OCI-LY7 (cell line): ENCODE results near the gene TJAP1. TPM values are rescaled to one million over a fixed set of nuclear protein-coding genes. Genes with fewer than 3 reads are reported as not detected.

Source experiments
- BruUV-seq: library from RNA; stranded (reverse); fragments of 400-500 nt; replicated peaks from 2 replicates; lab custom pipeline; 2021; lab: Mats Ljungman, UMichigan
- CTCF ChIA-PET: fragments of 300-600 bp; sonication (Branson Sonifier 250); formaldehyde crosslinking; loops from one replicate; lab custom pipeline; 2022; ENCODE audit warnings: antibody characterized with exemption; ENCODE audit not compliant: unreplicated experiment; lab: Charles Lee
- POLR2A ChIA-PET: fragments of 300-600 bp; sonication (Branson Sonifier 250); formaldehyde crosslinking; loops from one replicate; lab custom pipeline; 2022; ENCODE audit warnings: antibody characterized with exemption; lab: Charles Lee
- DNase-seq: peaks from one replicate; pipeline ENCODE4 v3.0.0-alpha.2; 2015; ENCODE audit warnings: low spot score
- H2AFZ ChIP-seq: fragments of 200-600 bp; sonication (generic), shearing (Covaris generic); 2 replicates; pipeline ENCODE4 v1.6.1; 2014; ENCODE audit warnings: mild to moderate bottlenecking, antibody characterized with exemption, low read length, moderate library complexity
- H3K27ac ChIP-seq: fragments of 200-600 bp; sonication (generic); 2 replicates; pipeline ENCODE4 v1.5.1; 2014; ENCODE audit warnings: mixed run types, low read depth, mild to moderate bottlenecking, moderate library complexity, low read length, inconsistent platforms; ENCODE audit not compliant: poor library complexity, severe bottlenecking
- H3K36me3 ChIP-seq: fragments of 200-600 bp; sonication (generic); 2 replicates; pipeline ENCODE4 v1.6.1; 2014; ENCODE audit warnings: mild to moderate bottlenecking, antibody characterized with exemption, low read length, moderate library complexity, mixed read lengths; ENCODE audit not compliant: insufficient read depth
- H3K4me1 ChIP-seq: fragments of 200-600 bp; sonication (generic); 2 replicates; pipeline ENCODE4 v1.5.1; 2014; ENCODE audit warnings: mild to moderate bottlenecking, low read length; ENCODE audit not compliant: insufficient read depth, poor library complexity, severe bottlenecking
- H3K4me2 ChIP-seq: fragments of 200-600 bp; sonication (generic); 2 replicates; pipeline ENCODE4 v1.6.1; 2014; ENCODE audit warnings: mild to moderate bottlenecking, low read length
- H3K4me3 ChIP-seq: fragments of 200-600 bp; sonication (generic); 2 replicates; pipeline ENCODE4 v1.5.1; 2014; ENCODE audit warnings: mild to moderate bottlenecking, low read depth, low read length; ENCODE audit not compliant: poor library complexity, severe bottlenecking
- H3K79me2 ChIP-seq: fragments of 200-600 bp; sonication (generic); 2 replicates; pipeline ENCODE4 v1.6.1; 2016; ENCODE audit warnings: low read depth, mild to moderate bottlenecking, low read length, moderate library complexity, mixed read lengths; ENCODE audit not compliant: insufficient read depth
- H3K9me2 ChIP-seq: fragments of 200-600 bp; sonication (generic); 2 replicates; pipeline ENCODE4 v1.6.1; 2016; ENCODE audit warnings: mild to moderate bottlenecking, low read length, mixed read lengths; ENCODE audit not compliant: insufficient read depth
- H3K9me3 ChIP-seq: fragments of 200-600 bp; sonication (generic); 2 replicates; pipeline ENCODE4 v1.6.1; 2014; ENCODE audit warnings: mild to moderate bottlenecking, mixed run types, low read length, mixed read lengths
- H4K20me1 ChIP-seq: fragments of 200-600 bp; sonication (generic); 2 replicates; pipeline ENCODE4 v1.6.1; 2014; ENCODE audit warnings: mild to moderate bottlenecking, antibody characterized with exemption, low read length, moderate library complexity, mixed read lengths; ENCODE audit not compliant: insufficient read depth
- CTCF ChIP-seq: fragments of 200-600 bp; sonication (generic); conservative IDR thresholded peaks from 2 replicates; pipeline ENCODE4 v1.5.1; 2014; ENCODE audit warnings: mild to moderate bottlenecking, antibody characterized with exemption, low read length, moderate library complexity, mixed read lengths
- EZH2phosphoT487 ChIP-seq: fragments of 200-600 bp; sonication (generic); IDR thresholded peaks from 2 replicates; pipeline ENCODE4 v1.6.1; 2018; ENCODE audit warnings: low read depth, borderline replicate concordance, mild to moderate bottlenecking, mixed run types, antibody characterized with exemption, low read length, moderate library complexity, mixed read lengths
- intact Hi-C: fragments of 100-400 bp; cut with micrococcal nuclease; formaldehyde crosslinking; loops from one replicate; pipeline ENCODE4 v1.10.0; 2022; ENCODE audit not compliant: unreplicated experiment
- microRNA-seq: library from miRNA; unstranded; fragments of <30 nt; microRNA quantifications from one replicate; pipeline ENCODE4 v1.2.0, GENCODE V29; 2022; ENCODE audit warnings: borderline replicate concordance
- small RNA-seq: library from RNA; depleted of rRNA; stranded (forward); fragments of <200 nt; gene quantifications from one replicate; pipeline ENCODE3, GENCODE V24; 2014
- total RNA-seq, 2 experiments: library from RNA; depleted of rRNA in 1 of 2; stranded (reverse); fragments of >200 nt in 1 of 2; shearing (Covaris generic) in 1 of 2; gene quantifications; 2 replicates each; pipeline ENCODE4 v1.2.3, GENCODE V29; 2014 to 2022

TJAP1 gene
- total RNA-seq, 2 experiments from 2014 or later: 16.7 to 34.4 TPM

- no peak for DNase-seq
- H3K27ac ChIP-seq: no peak overlapping the region
- ChIA-PET CTCF (no interaction called here), POLR2A (interaction anchor here (0.5 to 2.1 kb wide), 5 partner anchors 10 to 35 kb away, joined by 3 to 5 read pairs (median 4); partner anchors contain the start of genes POLH and XPO5)
- H3K79me2 ChIP-seq: no peaks in the 10 kb centered on the region
- intact Hi-C loops: loop anchor here (10.0 kb wide), 1 partner anchor 58 kb away; no protein-coding TSS in a partner anchor
- no peak for TF ChIP-seq EZH2phosphoT487
- no peak for TF ChIP-seq CTCF
- BruUV-seq: no TSS peak
- no peak overlapping the region for H3K4me3 ChIP-seq
- H3K9me2 ChIP-seq: no peaks in the 10 kb centered on the region
- peaks cover 97% of the 10 kb centered on the region for H3K36me3 ChIP-seq
- H3K4me2 ChIP-seq: no peak overlapping the region
- no peaks in the 10 kb centered on the region for H3K4me1 ChIP-seq
- no peak overlapping the region for H2AFZ ChIP-seq
- no peaks in the 10 kb centered on the region for H3K9me3 ChIP-seq
- H4K20me1 ChIP-seq: no peaks in the 10 kb centered on the region
These were observed 69.9 kb downstream of the TJAP1 start for GRCh38 chr6:43547222-43547621.

Small RNA genes lying within 50 kb of the gene (microRNA-seq; reads per million reads assigned to microRNA genes)
- not detected for gene MIR6780B

Small RNA genes lying within 50 kb of the gene (small RNA-seq; reads per million reads assigned to genes)
- gene MIR6780B: not detected
- not detected for gene RF00426
- gene RNU6-1113P: not detected

Other genes with a start within 250 kb of the TJAP1 start
- gene DNPH1, start 248.1 kb upstream of the TJAP1 start, total RNA-seq (2014; rRNA removed; shearing (Covaris generic)): 111 and 126 TPM in 2 replicates
- gene DNPH1, start 248.1 kb upstream of the TJAP1 start, total RNA-seq (2022): 58.7 and 65.5 TPM in 2 replicates
- 0.05 and 0.35 TPM in 2 replicates for gene TTBK1, start 234.1 kb upstream of the TJAP1 start, total RNA-seq (2014; rRNA removed; shearing (Covaris generic))
- gene TTBK1, start 234.1 kb upstream of the TJAP1 start, total RNA-seq (2022): 1.5 and 1.7 TPM in 2 replicates
- gene SLC22A7, start 179.3 kb upstream of the TJAP1 start, total RNA-seq (2014; rRNA removed; shearing (Covaris generic)): not detected in 2 replicates
- gene SLC22A7, start 179.3 kb upstream of the TJAP1 start, total RNA-seq (2022): not detected in 2 replicates
- 2.7 and 2.9 TPM in 2 replicates for gene CRIP3, start 168.7 kb upstream of the TJAP1 start, total RNA-seq (2014; rRNA removed; shearing (Covaris generic))
- 1.7 TPM in 1 of 2 replicates, not detected in the other for gene CRIP3, start 168.7 kb upstream of the TJAP1 start, total RNA-seq (2022)
- 12.8 and 15.7 TPM in 2 replicates for gene ZNF318, start 107.9 kb upstream of the TJAP1 start, total RNA-seq (2014; rRNA removed; shearing (Covaris generic))
- gene ZNF318, start 107.9 kb upstream of the TJAP1 start, total RNA-seq (2022): 24.4 and 24.9 TPM in 2 replicates
- gene ABCC10, start 50.0 kb upstream of the TJAP1 start, total RNA-seq (2014; rRNA removed; shearing (Covaris generic)): 11.4 and 12.4 TPM in 2 replicates
- gene ABCC10, start 50.0 kb upstream of the TJAP1 start, total RNA-seq (2022): 31.1 and 35.3 TPM in 2 replicates
- gene DLK2, start 22.0 kb upstream of the TJAP1 start, total RNA-seq (2014; rRNA removed; shearing (Covaris generic)): not detected in 2 replicates
- gene DLK2, start 22.0 kb upstream of the TJAP1 start, total RNA-seq (2022): not detected in 2 replicates
- gene LRRC73, start 32.8 kb downstream of the TJAP1 start, total RNA-seq (2014; rRNA removed; shearing (Covaris generic)): 0.19 TPM in 1 of 2 replicates, not detected in the other
- 0.25 and 0.52 TPM in 2 replicates for gene LRRC73, start 32.8 kb downstream of the TJAP1 start, total RNA-seq (2022)
- 31.8 and 38.2 TPM in 2 replicates for gene YIPF3, start 39.4 kb downstream of the TJAP1 start, total RNA-seq (2014; rRNA removed; shearing (Covaris generic))
- 41.9 and 45.5 TPM in 2 replicates for gene YIPF3, start 39.4 kb downstream of the TJAP1 start, total RNA-seq (2022)
- gene POLR1C, start 39.5 kb downstream of the TJAP1 start, total RNA-seq (2014; rRNA removed; shearing (Covaris generic)): 40.7 and 46.0 TPM in 2 replicates
- gene POLR1C, start 39.5 kb downstream of the TJAP1 start, total RNA-seq (2022): 36.9 and 41.2 TPM in 2 replicates
- 54.6 and 58.5 TPM in 2 replicates for gene XPO5, start 98.5 kb downstream of the TJAP1 start, total RNA-seq (2014; rRNA removed; shearing (Covaris generic))
- gene XPO5, start 98.5 kb downstream of the TJAP1 start, total RNA-seq (2022): 72.6 and 74.9 TPM in 2 replicates
- gene POLH, start 98.6 kb downstream of the TJAP1 start, total RNA-seq (2014; rRNA removed; shearing (Covaris generic)): 64.3 and 67.3 TPM in 2 replicates
- 93.5 and 120 TPM in 2 replicates for gene POLH, start 98.6 kb downstream of the TJAP1 start, total RNA-seq (2022)
- gene GTPBP2, start 151.7 kb downstream of the TJAP1 start, total RNA-seq (2014; rRNA removed; shearing (Covaris generic)): 64.8 and 72.4 TPM in 2 replicates
- 86.5 and 90.0 TPM in 2 replicates for gene GTPBP2, start 151.7 kb downstream of the TJAP1 start, total RNA-seq (2022)
- 24.0 and 30.8 TPM in 2 replicates for gene MAD2L1BP, start 158.3 kb downstream of the TJAP1 start, total RNA-seq (2014; rRNA removed; shearing (Covaris generic))
- 33.5 and 43.3 TPM in 2 replicates for gene MAD2L1BP, start 158.3 kb downstream of the TJAP1 start, total RNA-seq (2022)
- 0.28 TPM in 1 of 2 replicates, not detected in the other for gene RSPH9, start 167.5 kb downstream of the TJAP1 start, total RNA-seq (2014; rRNA removed; shearing (Covaris generic))
- gene RSPH9, start 167.5 kb downstream of the TJAP1 start, total RNA-seq (2022): not detected in 2 replicates
- gene MRPS18A, start 210.2 kb downstream of the TJAP1 start, total RNA-seq (2014; rRNA removed; shearing (Covaris generic)): 57.3 and 86.1 TPM in 2 replicates
- 54.7 and 61.6 TPM in 2 replicates for gene MRPS18A, start 210.2 kb downstream of the TJAP1 start, total RNA-seq (2022)